ENCODE measurements around the gene ANKRD6.

ANKRD6 gene

DNA sequence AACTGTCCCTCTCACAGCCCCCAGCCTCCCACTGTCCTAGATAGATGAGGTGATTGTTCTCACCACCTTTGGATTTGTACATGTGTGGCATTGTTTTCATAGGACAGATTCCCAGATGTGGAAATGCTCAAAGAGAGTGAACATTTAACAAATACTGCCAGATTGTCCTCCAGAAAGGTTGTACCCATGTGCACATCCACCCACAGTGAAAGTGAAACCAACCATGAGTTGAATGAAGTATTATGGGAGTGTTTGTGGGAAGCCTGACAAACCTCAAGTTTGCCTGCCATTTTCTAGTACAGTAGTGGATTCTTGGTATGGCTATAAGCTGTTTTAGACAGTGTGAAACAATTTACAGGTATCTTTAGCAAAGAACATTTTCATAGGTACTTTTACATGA, 42.7 kb downstream of the ANKRD6 start:
- peak; percentile 39 for DNase-seq

DNA sequence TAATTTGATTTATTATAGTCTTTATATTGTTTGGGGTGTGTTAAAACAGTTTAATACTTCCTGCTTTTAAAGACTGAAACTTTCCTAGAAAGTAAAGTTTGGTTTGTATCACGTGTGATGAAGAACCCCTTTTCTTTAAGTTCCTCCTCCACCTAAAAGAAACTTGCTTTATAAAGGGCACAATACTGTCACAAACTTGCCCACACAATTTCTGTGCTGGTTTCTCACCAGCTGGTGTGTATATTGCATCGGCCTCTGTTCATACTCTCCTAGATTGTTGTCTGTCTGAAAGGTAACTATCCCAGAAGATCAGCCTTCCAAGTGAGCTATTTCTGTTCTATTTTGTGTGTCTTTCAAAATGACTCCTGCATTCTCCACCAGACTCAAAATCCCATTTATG, 46.9 kb downstream of the ANKRD6 start:
- peak; percentile 40 for DNase-seq

DNA sequence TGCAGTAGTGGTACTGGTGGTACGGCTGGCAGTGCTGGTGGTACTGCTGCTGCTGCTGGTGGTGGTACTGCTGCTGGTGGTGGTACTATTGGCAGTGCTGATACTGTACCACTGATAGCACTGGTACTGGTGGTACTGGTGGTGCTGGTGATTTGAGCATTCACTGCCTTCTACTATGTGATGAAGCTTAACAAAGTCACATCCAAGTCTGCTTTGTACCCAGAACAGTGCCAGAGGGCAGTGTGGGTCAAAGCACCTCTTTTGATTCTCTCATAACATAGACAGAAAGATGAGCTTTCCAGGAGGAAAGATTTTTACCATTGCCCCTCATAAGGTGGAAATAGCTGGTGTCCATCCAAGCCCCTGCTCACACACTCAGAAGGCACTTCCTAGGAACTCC, 48.7 kb downstream of the ANKRD6 start:
- no peak for DNase-seq

DNA sequence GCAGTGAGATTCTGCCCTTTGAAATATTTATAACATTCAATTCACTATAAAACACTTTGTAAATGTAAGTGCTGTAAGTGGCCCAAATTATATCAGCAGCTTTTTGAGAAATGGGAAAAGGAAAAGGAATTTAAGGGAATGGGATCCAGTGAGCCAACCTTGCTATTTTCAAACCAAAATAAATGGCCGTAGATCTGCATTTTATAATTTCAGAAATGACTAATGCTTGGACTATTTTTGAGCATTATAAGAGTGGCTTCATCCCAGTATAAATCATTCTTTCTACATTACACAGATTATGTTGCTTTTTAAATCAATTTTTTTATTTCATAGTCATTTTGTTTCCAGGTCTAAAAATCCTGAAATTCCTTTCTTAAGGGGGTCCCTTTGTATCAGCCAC, 49.2 kb downstream of the ANKRD6 start:
- no peak for DNase-seq

DNA sequence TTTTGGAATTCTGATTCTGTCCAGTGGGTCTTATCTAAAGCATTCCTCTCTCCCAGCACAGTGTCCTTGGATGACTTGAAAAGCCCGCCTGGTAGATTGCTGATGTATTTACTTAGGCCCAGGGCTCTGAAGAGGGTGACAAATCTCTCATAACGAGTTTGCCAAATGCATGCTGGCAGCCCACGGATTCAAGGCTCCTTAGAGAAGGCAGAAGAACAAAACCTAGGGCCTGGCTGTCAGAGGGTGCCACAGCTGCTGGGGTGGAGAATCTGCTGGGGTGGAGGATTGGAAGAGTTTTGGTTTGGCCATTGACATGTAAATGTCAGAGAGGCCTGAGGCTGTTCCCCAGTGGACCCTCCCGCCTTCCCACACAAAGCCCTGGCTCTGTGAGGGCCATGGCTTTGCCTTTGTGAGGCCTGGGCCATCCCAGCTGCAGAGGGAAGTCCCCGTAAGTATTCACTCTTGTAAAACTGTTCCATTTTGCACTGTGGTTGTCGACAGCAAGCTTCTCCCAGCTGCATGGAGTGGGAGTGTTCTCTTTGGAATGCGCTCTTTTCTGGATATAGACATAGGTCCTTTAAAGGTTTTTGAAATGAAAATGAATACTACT, 50.3 kb downstream of the ANKRD6 start:
- no peak for DNase-seq

DNA sequence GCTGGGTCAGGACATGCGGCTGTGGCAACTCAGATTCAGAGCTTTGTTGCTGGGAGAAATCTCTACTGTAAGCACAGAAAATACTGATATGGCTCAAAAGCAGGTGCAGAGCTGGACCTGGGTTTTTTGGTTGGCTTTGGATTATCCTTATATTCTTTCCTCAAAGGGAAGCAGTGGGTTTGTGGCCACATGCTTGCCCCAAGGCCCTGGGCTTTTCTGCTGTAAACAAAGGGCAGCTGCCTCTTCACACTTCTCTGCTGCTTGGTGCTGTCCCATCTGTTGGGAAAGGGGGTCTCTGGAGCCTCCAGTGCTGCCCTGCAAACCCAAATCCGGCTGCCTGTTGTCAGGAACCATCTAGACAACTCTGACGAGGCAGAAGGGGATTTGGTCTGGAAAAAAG, 52.4 kb downstream of the ANKRD6 start:
- DNase-seq = no peak

DNA sequence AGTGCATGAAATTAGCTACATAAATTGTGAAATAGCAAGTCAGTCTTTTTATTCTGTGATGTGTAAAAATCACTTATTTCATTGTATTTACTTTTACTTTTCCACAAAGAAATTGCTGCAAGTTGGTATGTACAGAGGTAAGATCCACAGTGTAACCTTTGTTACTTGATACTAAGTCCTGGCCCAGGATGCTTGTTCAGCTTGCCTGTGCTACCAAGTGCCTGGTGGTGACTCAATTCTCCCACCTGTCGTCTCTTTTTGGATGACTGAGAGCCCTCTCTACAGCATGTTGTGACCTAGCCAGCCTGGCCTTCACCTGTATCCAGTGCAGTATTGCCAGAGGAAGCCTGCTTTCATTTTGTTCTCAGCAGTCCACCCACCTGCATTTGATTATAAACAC, 54.9 kb downstream of the ANKRD6 start:
- DNase-seq = no peak

DNA sequence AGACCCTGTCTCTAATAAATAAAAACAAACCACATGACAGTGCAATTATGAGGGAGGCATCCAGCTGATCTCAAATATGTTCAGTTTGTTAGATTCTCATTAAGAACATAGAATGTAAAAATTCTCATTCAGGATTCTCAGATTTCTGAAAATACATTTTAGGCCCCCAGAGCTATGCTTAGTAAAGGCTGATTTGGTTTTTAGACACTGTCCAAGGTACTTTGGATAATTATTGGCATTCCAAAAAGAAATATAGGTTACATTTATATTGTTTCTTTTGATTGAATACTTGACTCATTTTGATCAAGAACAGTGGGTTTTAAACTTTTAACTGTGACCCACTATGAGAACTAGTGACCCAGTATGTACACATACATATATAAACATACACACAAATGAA, 55.5 kb downstream of the ANKRD6 start:
- DNase-seq = no peak

DNA sequence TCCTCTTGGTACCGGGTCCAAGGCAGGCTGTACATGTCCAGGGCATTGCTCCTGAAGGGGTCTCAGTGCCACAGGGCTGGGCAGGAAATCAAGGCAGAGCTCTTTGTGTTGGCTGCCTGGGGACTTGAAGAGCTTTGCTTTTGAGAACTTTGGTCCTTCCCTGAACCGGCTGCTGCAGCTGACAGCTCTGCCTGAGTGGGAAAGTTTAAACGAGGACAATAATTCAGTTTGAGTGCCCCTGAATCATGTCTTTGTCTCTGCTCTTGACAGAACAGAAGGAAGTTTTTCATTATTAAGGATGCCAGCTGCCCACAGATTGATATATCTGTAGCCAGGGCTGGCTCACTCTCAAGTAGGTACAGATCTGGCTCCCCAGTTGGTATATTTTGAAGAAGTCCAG, 56.1 kb downstream of the ANKRD6 start:
- no peak for DNase-seq

DNA sequence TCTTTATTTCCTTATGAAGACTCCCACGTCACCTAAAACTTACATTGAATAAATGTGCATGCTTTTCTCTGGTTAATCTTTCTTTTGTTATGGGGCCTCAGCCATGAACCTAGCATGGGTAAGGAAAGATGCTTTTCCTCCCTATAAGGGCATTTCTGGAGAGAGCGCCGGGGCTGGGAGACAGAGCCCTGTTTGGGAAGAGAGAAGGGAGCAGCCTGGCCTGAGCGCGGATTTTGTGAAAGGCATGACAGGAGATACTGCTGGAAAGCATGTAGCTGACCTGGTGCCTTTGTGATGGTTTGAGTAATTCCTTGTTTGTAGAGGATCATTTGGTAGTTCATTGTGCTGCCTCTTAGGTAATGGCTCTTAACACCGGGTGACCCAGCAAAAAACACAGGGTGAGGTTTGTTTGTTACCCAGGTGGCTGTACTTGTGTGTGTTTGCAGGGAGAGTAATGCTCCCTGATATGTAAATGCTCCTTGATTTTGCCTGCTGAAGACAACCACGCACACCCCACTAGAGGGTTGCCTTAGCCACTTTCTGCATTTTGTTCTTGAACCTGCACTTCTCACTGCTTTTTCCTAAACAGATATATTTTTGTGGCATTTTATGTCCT, 59.2 kb downstream of the ANKRD6 start:
- no peak for DNase-seq

DNA sequence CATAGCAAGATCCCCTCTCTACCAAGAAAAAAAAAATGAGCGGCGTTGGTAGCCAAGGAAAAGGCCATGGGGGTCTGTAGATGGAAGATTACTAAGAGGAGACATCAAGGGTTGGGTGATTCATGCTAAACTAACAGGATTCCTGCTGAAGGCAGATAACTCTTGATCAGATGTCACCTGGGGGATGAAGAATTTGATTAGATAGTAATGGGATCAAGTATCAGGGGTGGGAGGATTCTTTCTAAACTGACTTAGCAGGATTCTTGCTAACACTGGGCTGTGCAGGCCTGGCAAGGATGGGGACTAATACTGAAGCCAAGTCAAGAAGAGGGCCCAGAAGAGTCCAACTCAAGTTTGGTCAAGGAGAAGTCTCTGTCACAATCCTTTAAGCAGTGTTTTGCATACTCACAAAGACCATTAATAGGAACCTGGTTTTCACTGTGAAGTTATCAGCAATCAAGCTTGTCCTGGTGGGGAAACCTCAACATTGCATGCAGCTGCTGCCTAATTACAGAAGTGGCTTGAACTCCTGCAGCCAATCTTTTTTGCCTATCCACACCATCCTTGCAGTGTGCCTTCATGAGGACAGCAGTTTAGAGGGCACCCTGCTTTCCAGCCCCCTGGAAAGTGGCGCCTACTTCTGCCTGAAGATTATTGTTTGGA, 61.3 kb downstream of the ANKRD6 start:
- no peak for DNase-seq

DNA sequence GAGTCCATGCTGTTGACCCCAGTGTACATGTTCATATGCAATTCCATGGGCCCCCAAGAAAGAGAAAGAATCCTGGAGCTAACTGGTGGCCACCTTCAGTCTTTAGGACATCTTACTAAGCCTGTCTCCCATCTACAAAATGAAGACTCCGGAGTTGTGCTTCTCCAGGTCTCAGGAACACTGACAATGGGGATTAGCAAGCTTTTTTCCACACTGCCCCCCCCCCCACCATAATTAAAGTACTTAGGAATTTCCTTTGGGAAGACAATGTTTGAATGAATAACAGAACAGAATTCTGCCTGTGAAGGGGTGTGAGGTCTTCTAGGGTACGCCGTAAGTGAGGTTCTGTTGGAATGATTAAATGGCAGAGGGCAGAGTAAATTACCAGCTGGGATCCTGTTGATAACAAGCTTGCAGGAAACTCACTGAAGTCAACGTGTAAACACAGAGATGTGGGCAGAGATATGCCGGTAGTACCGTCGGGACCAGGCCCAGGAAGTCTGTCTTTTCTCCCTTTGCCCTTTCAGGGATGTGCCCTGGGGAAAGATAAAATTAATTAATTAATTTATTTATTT, 63.1 kb downstream of the ANKRD6 start:
- no peak for DNase-seq

DNA sequence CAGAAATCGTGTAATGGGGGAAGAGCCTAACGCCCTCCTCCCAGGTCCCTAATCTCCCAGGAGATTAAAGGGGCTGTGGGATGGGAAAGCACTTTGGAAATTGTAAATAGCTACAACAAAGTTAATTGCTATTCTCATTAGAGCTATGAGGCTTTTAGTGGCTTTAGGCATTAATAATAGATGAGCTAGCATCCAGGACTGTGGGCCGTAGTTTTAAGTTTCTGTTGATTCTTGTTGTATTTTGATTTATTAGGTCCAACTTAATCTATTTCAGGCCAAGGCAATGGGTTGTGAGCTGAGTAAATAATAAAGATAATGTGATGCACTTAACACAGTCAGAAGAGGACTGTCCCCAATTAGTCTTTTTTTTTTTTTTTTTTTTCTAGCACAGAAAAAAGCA, 67.7 kb downstream of the ANKRD6 start:
- no peak for DNase-seq

DNA sequence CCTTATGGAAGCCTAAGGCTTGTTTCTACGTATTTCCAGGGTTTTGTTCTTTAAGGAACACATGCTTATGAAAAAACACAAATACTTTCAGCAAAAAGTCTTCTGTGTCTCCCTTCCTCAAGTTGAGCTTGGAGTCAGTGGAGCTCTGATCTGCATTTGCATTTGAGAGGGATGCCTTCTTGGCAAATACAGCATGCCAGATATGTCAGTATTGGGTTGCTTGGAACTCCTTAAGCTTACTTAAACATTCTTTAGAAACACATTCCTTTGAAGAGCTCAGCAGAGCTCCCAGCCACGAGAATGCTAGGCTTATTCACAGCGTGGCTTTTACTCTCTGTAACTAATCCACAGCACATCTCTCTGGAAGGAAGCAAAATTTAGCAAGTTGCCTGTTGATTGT, 68.3 kb downstream of the ANKRD6 start:
- DNase-seq = no peak

DNA sequence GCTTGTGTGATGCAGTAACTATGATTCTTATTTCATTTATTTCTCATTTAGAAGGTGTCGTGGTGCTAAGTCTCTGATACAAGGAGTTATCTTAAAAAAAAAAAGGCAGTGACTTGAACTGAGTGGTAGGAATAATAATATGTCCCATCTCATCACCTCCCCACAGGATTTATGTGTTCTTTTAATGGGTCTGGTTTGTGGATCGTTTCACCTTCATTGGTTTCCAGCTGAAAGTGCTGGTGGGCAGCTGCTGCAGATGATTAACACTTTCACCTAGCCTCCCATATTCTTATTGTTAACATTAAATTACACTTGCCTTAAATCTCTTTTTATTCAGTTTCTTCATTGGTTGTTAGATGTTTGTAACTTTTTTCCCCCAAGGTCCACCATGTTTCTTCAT, 68.8 kb downstream of the ANKRD6 start:
- no peak for DNase-seq

DNA sequence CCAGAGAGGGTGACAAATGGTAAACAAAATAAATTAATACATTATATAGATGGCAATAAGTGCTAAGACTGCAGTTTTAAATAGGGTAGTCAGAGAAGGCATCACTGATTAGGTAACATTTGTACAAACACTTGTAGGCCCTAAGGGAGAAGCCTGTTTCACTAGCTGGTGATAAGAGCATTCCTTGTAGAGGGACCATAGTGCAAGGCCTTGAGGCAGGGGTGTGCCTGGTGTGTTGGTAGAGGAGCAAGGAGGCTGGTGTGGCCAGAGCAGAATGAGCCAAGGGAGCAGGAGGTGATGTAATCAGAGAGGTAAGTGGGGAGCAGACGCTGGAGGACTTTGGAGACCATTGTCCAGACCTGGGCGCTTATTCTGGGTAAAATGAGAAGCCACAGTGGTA, 70.7 kb downstream of the ANKRD6 start:
- DNase-seq = no peak

DNA sequence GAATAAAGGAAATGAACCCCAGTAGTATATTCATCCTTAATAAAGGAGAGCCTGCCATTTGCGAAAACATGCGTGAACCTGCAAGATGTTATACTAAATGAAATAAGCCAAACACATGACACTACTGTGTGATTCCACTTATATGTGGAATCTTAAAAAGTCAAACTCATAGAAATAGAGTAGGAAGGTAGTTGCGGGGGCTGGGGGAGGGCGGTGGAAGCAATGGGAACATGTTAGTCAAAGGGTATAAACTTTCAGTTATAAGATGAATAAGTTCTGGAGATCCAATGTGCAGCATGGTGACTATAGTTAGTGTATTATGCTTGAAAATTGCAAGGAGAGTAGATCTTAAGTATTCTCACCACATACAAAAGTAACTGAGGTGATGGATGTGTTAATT, 72.9 kb downstream of the ANKRD6 start:
- no peak for DNase-seq

DNA sequence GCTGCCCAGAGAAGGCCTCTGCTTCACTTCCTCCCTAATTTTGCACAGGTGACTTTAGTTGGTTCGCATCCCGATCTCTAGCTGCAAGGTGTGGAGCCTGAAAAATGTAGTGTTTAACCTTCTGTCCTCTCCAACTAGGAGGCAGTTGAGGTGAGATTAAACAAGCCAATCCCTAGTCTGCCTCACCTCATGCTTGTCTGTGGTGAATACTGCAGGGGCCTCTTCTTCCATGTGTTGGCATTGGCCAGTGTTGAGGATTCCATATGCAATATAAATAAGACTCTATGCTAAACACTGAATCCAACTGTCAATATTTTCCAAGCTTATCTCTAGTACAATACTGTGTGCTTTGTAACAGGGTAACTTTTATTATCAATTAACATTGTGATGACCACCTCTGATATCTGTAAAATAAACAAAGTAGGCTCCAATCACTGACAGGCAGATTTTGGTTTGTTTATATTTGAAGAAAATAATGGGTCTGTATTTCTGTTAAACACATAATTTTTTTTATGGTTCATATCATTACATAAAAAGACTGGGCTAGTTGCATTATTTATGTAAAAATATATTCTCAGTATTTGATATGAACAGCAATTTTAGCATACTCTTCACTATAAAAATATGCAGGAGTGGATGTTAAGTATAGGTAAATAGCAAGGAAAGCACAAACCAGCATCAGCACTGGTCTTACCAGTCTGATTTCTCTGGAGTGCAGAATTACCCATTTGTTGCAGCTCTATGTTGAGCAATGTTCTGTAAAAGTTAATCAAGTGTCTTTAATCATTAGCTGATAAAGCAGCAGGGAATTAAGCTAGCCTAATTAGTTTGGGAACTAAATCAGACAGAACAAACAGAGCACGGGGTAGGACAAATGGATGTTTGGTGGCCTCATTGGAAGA, 74.0 kb downstream of the ANKRD6 start:
- DNase-seq = no peak

DNA sequence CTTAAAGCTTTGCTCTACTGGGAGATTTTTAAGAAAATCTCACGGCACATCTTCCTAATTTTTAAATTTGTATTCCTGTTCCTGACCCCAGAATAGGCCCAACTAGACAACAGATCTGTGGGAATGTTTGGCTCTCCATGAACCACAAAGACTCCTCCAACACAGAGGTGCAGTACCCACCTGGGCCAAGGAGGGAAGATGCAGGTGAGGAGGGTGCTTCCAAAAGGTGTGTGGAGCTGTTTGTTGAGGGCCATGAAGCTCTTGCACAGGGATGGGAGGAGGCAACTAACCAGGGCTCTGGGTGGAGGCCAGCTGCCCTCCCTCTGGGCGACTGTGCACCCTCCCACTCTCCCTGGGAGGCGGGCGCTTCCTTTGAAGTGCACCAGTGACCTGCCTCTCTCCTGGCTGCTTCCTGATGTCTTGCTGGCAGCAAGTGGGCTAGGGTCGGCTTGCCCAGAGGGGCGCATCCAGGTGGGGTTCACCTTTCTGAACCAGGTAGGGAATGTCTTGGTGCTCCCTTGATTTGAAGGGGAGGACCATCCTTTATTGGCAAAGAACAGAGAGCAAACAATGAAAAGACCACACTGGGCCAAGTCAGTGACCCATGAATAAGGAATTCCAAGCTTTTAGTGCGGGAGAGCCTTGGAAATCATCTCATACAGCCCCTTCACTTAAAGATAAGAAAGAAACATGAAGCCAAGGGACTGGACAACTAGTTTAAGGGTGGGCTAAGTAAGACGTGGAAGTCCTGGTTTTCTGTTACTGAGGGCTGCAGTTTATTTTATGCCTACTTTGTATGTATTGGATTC, 76.0 kb downstream of the ANKRD6 start:
- no peak for DNase-seq

DNA sequence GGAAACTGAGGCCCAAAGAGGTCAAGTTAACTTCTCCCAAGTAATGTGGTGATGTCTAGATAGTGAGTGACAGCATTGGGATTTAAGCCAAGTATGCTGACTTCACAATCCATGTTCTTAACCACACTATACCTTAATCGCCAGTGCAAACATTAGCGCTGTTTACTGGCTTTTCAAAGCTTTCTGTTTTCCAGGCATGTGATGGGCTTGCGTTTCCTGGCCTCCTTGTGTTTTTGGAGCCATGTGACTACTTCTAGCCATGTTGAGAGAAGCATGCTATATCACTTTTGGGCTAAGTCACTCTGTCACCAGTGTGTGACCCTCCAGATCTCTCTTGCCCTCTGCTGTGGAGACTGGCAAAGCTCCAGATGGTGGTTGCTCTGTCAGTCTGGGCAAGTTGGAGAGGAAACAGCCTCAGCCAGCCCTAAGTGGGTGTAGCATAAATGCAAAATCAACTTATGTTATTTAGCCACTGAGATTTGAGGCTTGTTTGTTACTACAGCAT, 76.9 kb downstream of the ANKRD6 start:
- peak; percentile 23 for DNase-seq

DNA sequence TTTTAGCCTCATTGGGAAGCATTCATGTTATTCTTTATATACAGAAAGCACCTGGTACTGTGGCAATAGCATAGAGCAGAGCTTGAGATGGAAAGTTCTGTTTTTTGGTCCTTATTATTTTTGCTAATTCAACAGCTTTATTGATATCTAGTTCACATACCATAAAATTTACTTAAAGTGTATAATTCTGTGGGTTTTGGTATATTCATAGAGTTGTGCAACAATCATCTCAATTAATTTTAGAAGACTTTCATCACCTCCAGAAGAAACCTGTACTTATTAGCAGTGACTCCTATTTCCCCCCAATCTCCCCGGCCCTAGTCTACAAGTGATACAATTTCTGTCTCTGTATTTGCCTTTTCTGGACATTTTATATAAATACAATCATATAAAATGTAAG, 77.4 kb downstream of the ANKRD6 start:
- no peak for DNase-seq

DNA sequence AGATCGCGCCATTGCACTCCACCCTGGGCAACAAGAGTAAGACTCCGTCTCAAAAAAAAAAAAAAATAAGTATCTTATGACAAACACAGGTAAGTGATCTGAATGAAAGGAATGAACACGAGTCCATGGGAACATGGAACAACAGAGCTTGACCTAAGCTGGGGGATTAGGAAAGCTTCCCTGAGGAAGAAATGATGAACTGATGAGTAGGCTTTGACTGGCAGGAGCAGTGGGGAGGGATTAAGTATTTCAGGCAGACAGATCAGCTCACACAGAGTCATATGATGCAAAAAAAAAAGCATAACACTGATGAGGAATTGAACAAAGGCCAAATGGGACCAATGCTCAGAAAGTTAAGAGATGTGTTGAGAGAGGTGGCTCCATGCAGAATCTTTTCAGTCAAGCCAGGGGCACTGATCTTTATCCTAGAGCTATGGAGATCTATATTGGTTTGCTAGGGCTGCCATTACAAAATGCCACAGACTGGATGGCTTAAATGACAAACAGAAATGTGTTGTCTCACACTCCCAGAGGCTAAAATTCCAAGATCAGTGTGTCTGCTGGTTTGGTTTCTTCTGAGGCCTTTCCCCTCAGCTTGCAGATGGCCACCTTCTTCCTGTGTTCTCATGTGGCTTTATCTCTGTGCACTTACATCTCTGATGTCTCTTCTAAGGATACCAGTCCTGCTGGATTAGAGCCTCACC, 85.6 kb downstream of the ANKRD6 start:
- no peak for DNase-seq

Data from inflammatory macrophage treated with lipopolysaccharide for 4 hours (primary cell).